Glutamatergic neuron (in vitro differentiated cells): Measurements from ENCODE around the gene AFAP1. TPM values are rescaled to one million over a fixed set of nuclear protein-coding genes. Genes with fewer than 3 reads are reported as not detected.

Experiments
- DNase-seq: peaks from one replicate; pipeline ENCODE4 v3.0.0; 2022
- H3K27ac Mint-ChIP-seq: one replicate; pipeline ENCODE4 v1.8.0; 2020; ENCODE audit warnings: mild to moderate bottlenecking, mixed read lengths, inconsistent platforms; ENCODE audit not compliant: unreplicated experiment
- H3K27me3 Mint-ChIP-seq: one replicate; pipeline ENCODE4 v1.8.0; 2020; ENCODE audit warnings: mild to moderate bottlenecking, moderate library complexity, mixed read lengths, inconsistent platforms; ENCODE audit not compliant: unreplicated experiment
- H3K36me3 Mint-ChIP-seq: one replicate; pipeline ENCODE4 v1.8.0; 2020; ENCODE audit warnings: mild to moderate bottlenecking, mixed read lengths, inconsistent platforms; ENCODE audit not compliant: unreplicated experiment
- H3K4me1 Mint-ChIP-seq: one replicate; pipeline ENCODE4 v1.8.0; 2020; ENCODE audit warnings: mild to moderate bottlenecking, low read depth, mixed read lengths, inconsistent platforms; ENCODE audit not compliant: unreplicated experiment
- H3K4me3 Mint-ChIP-seq: one replicate; pipeline ENCODE4 v1.8.0; 2020; ENCODE audit warnings: mild to moderate bottlenecking, mixed read lengths, inconsistent platforms; ENCODE audit not compliant: unreplicated experiment
- H3K9me3 Mint-ChIP-seq: one replicate; pipeline ENCODE4 v1.8.0; 2020; ENCODE audit warnings: mild to moderate bottlenecking, moderate library complexity, mixed read lengths, inconsistent platforms; ENCODE audit not compliant: unreplicated experiment
- CTCF ChIP-seq: fragments of 200-600 bp; sonication (generic); IDR thresholded peaks from one replicate; pipeline ENCODE4 v1.5.0; 2021; ENCODE audit not compliant: partially characterized antibody, unreplicated experiment
- total RNA-seq: library from RNA; stranded (reverse); fragmentation: NEBNext Ultra II Directional; extraction: Animal tissue kit (Norgen Biotek cat#: 25700); gene quantifications from one replicate; pipeline ENCODE4 v1.2.1, GENCODE V29; 2021; ENCODE audit not compliant: unreplicated experiment

Gene AFAP1
- total RNA-seq, 1 donor from 2014 or later: 528 TPM

- Mint-ChIP-seq H3K36me3 (peaks cover 18% of the 10 kb centered on the region), H3K27ac (peak overlapping the region; percentile 99), H3K9me3 (peaks cover 71% of the 10 kb centered on the region), H3K4me1 (peaks cover 93% of the 10 kb centered on the region), H3K27me3 (peaks cover 51% of the 10 kb centered on the region), H3K4me3 (peak overlapping the region; percentile 44)
- DNase-seq: peak; percentile 53
- no peak for TF ChIP-seq CTCF
Observed at GRCh38 chr4:7818399-7818911, 121.2 kb downstream of the AFAP1 start.

- DNase-seq: no peak
- H3K27me3 Mint-ChIP-seq: peaks cover 46% of the 10 kb centered on the region
- H3K27ac Mint-ChIP-seq: peak overlapping the region; percentile 99
- H3K36me3 Mint-ChIP-seq: peaks cover 18% of the 10 kb centered on the region
- peaks cover 93% of the 10 kb centered on the region for H3K4me1 Mint-ChIP-seq
- H3K9me3 Mint-ChIP-seq: peaks cover 70% of the 10 kb centered on the region
- no peak for TF ChIP-seq CTCF
- H3K4me3 Mint-ChIP-seq: peak overlapping the region; percentile 44
Observed at GRCh38 chr4:7817877-7818398, 121.7 kb downstream of the AFAP1 start.

GRCh38 chr4:7816771-7817170 lies 122.9 kb downstream of the AFAP1 start:
- Mint-ChIP-seq H3K36me3 (peaks cover 23% of the 10 kb centered on the region), H3K4me3 (peak overlapping the region; percentile 67), H3K4me1 (peaks cover 96% of the 10 kb centered on the region), H3K27me3 (peaks cover 55% of the 10 kb centered on the region), H3K27ac (peak overlapping the region; percentile 99), H3K9me3 (peaks cover 76% of the 10 kb centered on the region)
- no peak for DNase-seq
- TF ChIP-seq CTCF: no peak

GRCh38 chr4:7815981-7816380 lies 123.7 kb downstream of the AFAP1 start:
- Mint-ChIP-seq H3K9me3 (peaks cover 79% of the 10 kb centered on the region), H3K36me3 (peaks cover 23% of the 10 kb centered on the region), H3K27ac (peak overlapping the region; percentile 99), H3K27me3 (peaks cover 59% of the 10 kb centered on the region), H3K4me3 (peak overlapping the region; percentile 67), H3K4me1 (peaks cover 92% of the 10 kb centered on the region)
- no peak for TF ChIP-seq CTCF
- DNase-seq: no peak

- Mint-ChIP-seq H3K4me3 (peak overlapping the region; percentile 67), H3K9me3 (peaks cover 83% of the 10 kb centered on the region), H3K4me1 (peaks cover 95% of the 10 kb centered on the region), H3K27ac (peak overlapping the region; percentile 99), H3K27me3 (peaks cover 61% of the 10 kb centered on the region), H3K36me3 (peaks cover 23% of the 10 kb centered on the region)
- DNase-seq: peak; percentile 65
- TF ChIP-seq CTCF: no peak
Observed at GRCh38 chr4:7815562-7815961, 124.1 kb downstream of the AFAP1 start.
